ENCODE measurements around the gene STAT4. TPM values are rescaled to one million over a fixed set of nuclear protein-coding genes. Genes with fewer than 3 reads are reported as not detected.

The STAT4 gene
- total and polyA plus RNA-seq, 2 experiments from 2014 or later: 0.31 to 0.45 TPM

DNA sequence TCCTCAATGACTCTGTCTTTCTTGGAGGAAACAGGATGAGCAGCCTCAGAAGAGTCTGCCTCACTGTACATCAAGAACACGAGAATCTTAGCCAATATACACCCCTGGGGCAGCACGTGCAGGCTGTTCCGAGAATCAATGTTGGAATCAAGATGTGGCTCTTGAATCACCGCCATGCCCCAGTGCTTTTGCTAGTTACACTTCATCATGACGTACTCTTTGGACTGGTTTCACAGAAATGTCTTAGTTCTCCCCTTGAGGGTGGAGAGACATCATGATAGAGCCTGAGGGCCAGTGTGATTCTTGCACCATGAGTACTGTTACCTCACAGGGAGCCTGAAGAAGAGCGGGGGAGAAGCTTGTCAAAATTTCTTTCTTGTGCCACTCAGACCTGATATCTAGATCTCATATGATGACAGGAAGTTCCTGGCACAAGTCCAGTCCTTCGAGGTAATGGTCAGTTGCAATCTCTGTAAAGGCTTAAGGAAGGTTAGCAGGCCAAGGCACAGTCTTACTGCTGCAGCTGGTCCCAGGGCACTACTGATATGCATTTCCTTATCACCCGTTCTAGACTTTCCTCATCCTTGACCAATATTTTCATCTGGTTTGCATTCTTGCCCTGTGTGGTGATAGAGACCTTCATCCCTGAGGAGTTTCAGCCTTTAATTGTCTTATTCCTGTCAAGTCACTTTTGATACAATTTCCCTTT lies 28.2 kb upstream of the STAT4 start:
- TF ChIP-seq, protein P1, sequence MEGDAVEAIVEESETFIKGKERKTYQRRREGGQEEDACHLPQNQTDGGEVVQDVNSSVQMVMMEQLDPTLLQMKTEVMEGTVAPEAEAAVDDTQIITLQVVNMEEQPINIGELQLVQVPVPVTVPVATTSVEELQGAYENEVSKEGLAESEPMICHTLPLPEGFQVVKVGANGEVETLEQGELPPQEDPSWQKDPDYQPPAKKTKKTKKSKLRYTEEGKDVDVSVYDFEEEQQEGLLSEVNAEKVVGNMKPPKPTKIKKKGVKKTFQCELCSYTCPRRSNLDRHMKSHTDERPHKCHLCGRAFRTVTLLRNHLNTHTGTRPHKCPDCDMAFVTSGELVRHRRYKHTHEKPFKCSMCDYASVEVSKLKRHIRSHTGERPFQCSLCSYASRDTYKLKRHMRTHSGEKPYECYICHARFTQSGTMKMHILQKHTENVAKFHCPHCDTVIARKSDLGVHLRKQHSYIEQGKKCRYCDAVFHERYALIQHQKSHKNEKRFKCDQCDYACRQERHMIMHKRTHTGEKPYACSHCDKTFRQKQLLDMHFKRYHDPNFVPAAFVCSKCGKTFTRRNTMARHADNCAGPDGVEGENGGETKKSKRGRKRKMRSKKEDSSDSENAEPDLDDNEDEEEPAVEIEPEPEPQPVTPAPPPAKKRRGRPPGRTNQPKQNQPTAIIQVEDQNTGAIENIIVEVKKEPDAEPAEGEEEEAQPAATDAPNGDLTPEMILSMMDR (IDR thresholded peaks at IDR 0.05; ENCODE audit: low read depth, low read length): no peak
- DNase-seq (ENCODE audit: low read depth in 1 of 2, low spot score in 1 of 2): peak in 1 of 2 donors; percentile 97
- Histone ChIP-seq H3K4me1 (ENCODE audit: low read depth) (no peaks in the 10 kb centered on the region), H3K9me3 (ENCODE audit: low read depth) (no peaks in the 10 kb centered on the region), H3K36me3 (no peaks in the 10 kb centered on the region), H3K27me3 (no peaks in the 10 kb centered on the region), H3K27ac (no peak overlapping the region), H3K4me3 (no peak overlapping the region)

DNA sequence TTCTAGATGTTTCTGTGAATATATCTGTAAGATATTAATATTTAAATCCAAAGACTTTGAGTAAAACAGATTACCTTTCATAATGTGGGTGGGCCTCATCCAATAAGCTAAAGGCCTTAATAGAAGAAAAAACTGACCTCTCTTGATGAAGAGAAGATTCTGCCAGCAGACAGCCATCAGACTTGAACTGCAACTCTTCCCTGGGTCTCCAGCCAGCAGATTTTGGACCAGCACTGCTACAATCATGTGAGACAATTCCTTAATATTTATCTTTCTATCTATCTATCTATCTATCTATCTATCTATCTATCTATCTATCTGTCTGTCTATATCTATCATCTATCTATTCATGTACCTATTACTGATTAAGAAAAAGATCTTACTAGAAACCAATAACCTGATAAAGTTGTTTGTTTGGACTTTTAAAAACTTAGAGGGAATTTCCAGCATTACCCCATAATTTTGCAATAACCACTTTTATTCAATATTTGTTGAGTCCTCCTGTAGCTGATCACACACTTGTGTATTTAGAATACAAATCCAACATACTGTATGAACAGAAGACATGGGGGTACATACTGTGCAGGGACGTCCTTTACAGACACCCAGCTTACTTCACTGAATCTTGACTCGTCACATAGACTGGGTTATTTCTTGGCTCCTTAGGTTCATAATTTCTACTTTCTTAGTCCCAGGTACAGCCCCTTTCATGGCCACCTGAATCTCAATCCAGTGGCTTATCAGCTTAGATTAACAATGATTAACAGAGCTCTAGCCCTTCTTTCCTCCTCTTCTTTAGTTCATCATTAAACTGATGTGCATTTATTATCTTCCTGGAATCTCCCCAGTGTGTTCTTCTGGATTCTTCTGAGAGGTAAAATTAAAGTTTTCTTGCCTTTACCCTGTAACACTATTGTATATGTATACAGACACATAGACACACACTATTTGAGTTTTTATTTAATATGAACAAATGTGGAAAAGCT lies 27.2 kb upstream of the STAT4 start:
- no peak for DNase-seq (ENCODE audit: low read depth in 1 of 2, low spot score in 1 of 2)
- Histone ChIP-seq H3K9me3 (ENCODE audit: low read depth) (no peaks in the 10 kb centered on the region), H3K36me3 (no peaks in the 10 kb centered on the region), H3K27ac (no peak overlapping the region), H3K4me3 (no peak overlapping the region), H3K4me1 (ENCODE audit: low read depth) (no peaks in the 10 kb centered on the region), H3K27me3 (no peaks in the 10 kb centered on the region)
- TF ChIP-seq, protein P1 (IDR thresholded peaks at IDR 0.05; ENCODE audit: low read depth, low read length): no peak

DNA sequence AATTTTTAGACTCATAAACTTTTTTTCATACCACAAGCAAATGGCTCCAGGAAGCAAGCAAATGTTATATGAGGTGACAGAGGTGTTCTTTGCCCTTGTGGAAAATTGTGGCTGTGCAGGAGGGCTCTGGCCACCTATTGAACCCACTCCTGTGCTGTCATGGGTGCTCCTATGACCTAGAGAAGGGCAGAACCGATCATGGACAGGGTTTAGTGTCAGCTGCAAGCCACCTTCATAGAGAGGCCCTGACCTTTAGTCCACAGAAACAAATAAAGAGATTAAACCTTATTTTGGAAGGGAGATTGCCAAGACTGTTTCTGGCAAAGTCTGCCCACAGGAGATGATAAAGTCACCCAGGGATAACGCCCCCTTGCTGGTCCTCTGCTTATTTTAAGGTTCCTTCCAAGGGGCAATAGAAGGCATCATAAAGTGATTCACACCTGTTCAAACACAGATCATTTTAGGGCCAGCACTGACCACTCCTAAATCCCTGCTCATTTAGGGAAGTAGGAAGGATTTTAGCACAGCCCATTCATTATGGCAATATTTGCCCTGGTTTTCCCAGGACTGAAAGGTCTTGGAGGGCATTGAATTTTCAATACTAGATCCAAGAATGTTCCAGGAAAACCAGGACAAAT lies 26.1 kb upstream of the STAT4 start:
- Histone ChIP-seq H3K4me3 (no peak overlapping the region), H3K36me3 (no peaks in the 10 kb centered on the region), H3K9me3 (ENCODE audit: low read depth) (no peaks in the 10 kb centered on the region), H3K27ac (no peak overlapping the region), H3K27me3 (no peaks in the 10 kb centered on the region), H3K4me1 (ENCODE audit: low read depth) (no peaks in the 10 kb centered on the region)
- DNase-seq (ENCODE audit: low read depth in 1 of 2, low spot score in 1 of 2): no peak
- TF ChIP-seq, protein P1 (IDR thresholded peaks at IDR 0.05; ENCODE audit: low read depth, low read length): no peak

DNA sequence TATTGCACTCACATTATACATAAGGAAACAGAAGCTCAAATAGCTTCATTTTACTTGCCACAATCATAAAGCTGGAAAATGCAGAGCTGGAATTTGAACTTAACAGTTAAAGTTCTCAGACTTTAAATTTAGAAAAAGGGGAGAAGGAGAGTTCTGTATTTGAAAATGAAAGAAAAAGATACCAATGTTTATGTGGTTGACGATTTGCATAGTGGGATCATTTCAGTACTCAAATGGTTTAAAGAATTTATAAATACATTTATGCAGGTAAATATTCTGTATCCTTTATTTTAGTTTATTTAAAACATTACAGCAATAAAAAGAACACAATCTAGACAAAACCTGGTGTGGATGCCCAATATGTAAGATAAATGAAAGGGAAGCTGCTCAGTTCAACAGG lies 25.5 kb upstream of the STAT4 start:
- Histone ChIP-seq H3K4me3 (no peak overlapping the region), H3K36me3 (no peaks in the 10 kb centered on the region), H3K9me3 (ENCODE audit: low read depth) (no peaks in the 10 kb centered on the region), H3K27ac (no peak overlapping the region), H3K27me3 (no peaks in the 10 kb centered on the region), H3K4me1 (ENCODE audit: low read depth) (peaks cover 4% of the 10 kb centered on the region)
- DNase-seq (ENCODE audit: low read depth in 1 of 2, low spot score in 1 of 2): no peak
- TF ChIP-seq, protein P1 (IDR thresholded peaks at IDR 0.05; ENCODE audit: low read depth, low read length): no peak

GRCh38 chr2:191174442-191174841 lies 23.6 kb upstream of the STAT4 start:
- Histone ChIP-seq H3K27me3 (no peaks in the 10 kb centered on the region), H3K27ac (no peak overlapping the region), H3K4me1 (ENCODE audit: low read depth) (peaks cover 8% of the 10 kb centered on the region), H3K9me3 (ENCODE audit: low read depth) (no peaks in the 10 kb centered on the region), H3K4me3 (no peak overlapping the region), H3K36me3 (no peaks in the 10 kb centered on the region)
- TF ChIP-seq, protein P1 (IDR thresholded peaks at IDR 0.05; ENCODE audit: low read depth, low read length): no peak
- DNase-seq (ENCODE audit: low read depth in 1 of 2, low spot score in 1 of 2): no peak
